Bronchial epithelial cell (primary cell): Measurements from ENCODE around the gene SREK1. TPM values are rescaled to one million over a fixed set of nuclear protein-coding genes. Genes with fewer than 3 reads are reported as not detected.

Experiments
- DNase-seq: peaks from one replicate; pipeline ENCODE4 v3.0.0-alpha.2; 2010; ENCODE audit warnings: low read depth
- FAIRE-seq: peaks from 2 replicates; lab custom pipeline; 2011; peaks lifted over from hg19 to GRCh38; lab: Jason Lieb, UNC
- H3K27me3 ChIP-seq: 2 replicates; pipeline ENCODE4 v1.5.1; 2011; ENCODE audit warnings: low read length; ENCODE audit not compliant: control insufficient read depth, insufficient read depth
- H3K36me3 ChIP-seq: 2 replicates; pipeline ENCODE4 v1.5.1; 2011; ENCODE audit warnings: low read length; ENCODE audit not compliant: control insufficient read depth, insufficient read depth
- H3K4me3 ChIP-seq: 2 replicates; pipeline ENCODE4 v1.5.1; 2011; ENCODE audit warnings: mild to moderate bottlenecking, low read depth, low read length, control low read depth
- CTCF ChIP-seq: IDR thresholded peaks from 2 replicates; pipeline ENCODE4 v1.5.1; 2011; ENCODE audit warnings: mild to moderate bottlenecking, moderate library complexity, low read length, control low read depth, inconsistent platforms; ENCODE audit not compliant: insufficient read depth, severe bottlenecking
- total RNA-seq: library from RNA; depleted of rRNA; stranded (reverse); fragments of >200 nt; gene quantifications from 2 replicates; pipeline ENCODE4 v1.2.1, GENCODE V29; 2014

The SREK1 gene
- total RNA-seq = 45.5 and 71.7 TPM in 2 replicates

GRCh38 chr5:66144074-66144833 lies at the start of gene SREK1:
Gene SREK1, plus strand, starts transcription at chr5:66144300. Its CDS starts 77 bp downstream, at chr5:66144377.
- peak; percentile 82 for DNase-seq
- no peak for FAIRE-seq
- TF ChIP-seq CTCF = no peak
- Histone ChIP-seq H3K36me3 (no peaks in the 10 kb centered on the region), H3K4me3 (peak within 1 kb of the TSS; percentile 92), H3K27me3 (no peaks in the 10 kb centered on the region)

- no peak for FAIRE-seq
- TF ChIP-seq CTCF = no peak
Measured at GRCh38 chr5:66100851-66101250, 43.2 kb upstream of the SREK1 start.

GRCh38 chr5:66113160-66113559 lies 30.9 kb upstream of the SREK1 start:
- Histone ChIP-seq H3K27me3 (no peaks in the 10 kb centered on the region), H3K36me3 (no peaks in the 10 kb centered on the region), H3K4me3 (no peak overlapping the region)
- peak; percentile 89 for DNase-seq
- no peak for TF ChIP-seq CTCF
- no peak for FAIRE-seq

More at GRCh38 chr5:66100851-66101250, 43.2 kb upstream of the SREK1 start:
- Histone ChIP-seq H3K36me3 (no peaks in the 10 kb centered on the region), H3K27me3 (no peaks in the 10 kb centered on the region), H3K4me3 (no peak overlapping the region)
- DNase-seq = no peak

- no peak overlapping the region for H3K4me3 ChIP-seq
- H3K27me3 ChIP-seq = no peaks in the 10 kb centered on the region
- TF ChIP-seq CTCF = no peak
- no peaks in the 10 kb centered on the region for H3K36me3 ChIP-seq
- no peak for FAIRE-seq
- DNase-seq = no peak
Measured at GRCh38 chr5:66118304-66118703, 25.8 kb upstream of the SREK1 start.

GRCh38 chr5:66122379-66123034 lies 21.6 kb upstream of the SREK1 start:
- no peaks in the 10 kb centered on the region for H3K27me3 ChIP-seq
- TF ChIP-seq CTCF = no peak
- no peak for FAIRE-seq
- no peaks in the 10 kb centered on the region for H3K36me3 ChIP-seq
- DNase-seq = peak; percentile 61
- H3K4me3 ChIP-seq = no peak overlapping the region
